GM06990 (cell line): Measurements from ENCODE around the gene VPS37D.
"Not testable (repeated sequence)": the region's sequence is repeated elsewhere in the genome, so short reads cannot be mapped to it uniquely, and the experiment has no call there.

Source experiments
- DNase-seq: peaks from one replicate; pipeline ENCODE4 v3.0.0-alpha.2; 2011; ENCODE audit not compliant: insufficient read length; ENCODE audit errors: extremely low read depth
- H3K27me3 ChIP-seq: replicated peaks from 2 replicates; pipeline ENCODE4 v1.6.0; 2011; ENCODE audit warnings: low read length; ENCODE audit not compliant: control insufficient read depth, insufficient read depth
- H3K36me3 ChIP-seq: 2 replicates; pipeline ENCODE4 v1.5.1; 2011; ENCODE audit warnings: low read length; ENCODE audit not compliant: control insufficient read depth, insufficient read depth
- H3K4me3 ChIP-seq: replicated peaks from 2 replicates; pipeline ENCODE4 v1.5.1; 2011; ENCODE audit warnings: low read depth, mild to moderate bottlenecking, control low read depth, low read length
- CTCF ChIP-seq: IDR thresholded peaks from 2 replicates; pipeline ENCODE4 v1.5.1; 2011; ENCODE audit warnings: low read length, control low read depth, mild to moderate bottlenecking, inconsistent platforms; ENCODE audit not compliant: insufficient read depth, poor library complexity, severe bottlenecking

Gene VPS37D

DNA sequence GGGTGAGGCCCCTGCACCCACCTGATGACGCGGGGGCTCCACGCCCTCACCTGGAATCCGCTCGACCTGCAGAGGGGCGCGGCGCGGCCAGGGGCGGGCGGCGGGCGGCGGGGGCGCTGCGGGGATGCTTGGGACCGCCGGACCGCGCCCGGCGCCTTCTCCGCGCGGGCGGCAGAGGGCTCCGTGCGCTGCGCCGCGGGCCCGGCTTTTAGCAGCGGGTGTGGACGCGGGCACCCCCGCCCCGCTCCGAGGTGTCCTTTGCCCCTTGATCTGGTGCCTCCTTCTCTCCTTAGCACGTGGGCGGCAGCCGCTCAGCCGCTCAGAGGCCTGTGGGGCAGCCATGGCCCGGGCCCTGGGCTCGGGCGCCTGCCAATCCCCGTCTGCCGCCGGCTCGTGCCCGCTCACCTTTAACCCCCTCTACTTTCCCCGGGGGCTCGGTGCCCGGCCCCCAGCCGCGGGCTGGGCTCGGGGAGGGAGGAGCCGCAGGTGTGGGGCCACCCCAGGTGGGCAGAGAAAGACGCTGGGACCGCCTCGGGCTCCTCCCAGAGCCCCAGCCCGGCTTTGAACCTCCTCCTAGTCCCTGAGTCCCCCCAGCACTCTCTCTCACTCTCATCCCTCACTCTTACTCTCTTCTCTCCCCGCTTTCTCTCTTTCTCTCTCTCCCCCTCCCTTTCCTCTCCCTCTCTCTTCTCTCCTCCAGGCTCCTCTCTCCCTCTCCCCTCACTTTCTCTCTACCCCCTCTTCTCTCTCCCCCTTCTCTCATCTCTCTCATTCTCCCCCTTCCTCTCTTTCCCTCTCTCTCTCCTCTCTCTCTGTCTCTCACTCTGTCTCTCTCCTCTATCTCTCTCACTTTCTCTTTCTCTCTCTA is 19.7 kb upstream of the VPS37D start:
- H3K27me3 ChIP-seq = no peaks in the 10 kb centered on the region; the same call in 1 of the 2 replicates
- H3K4me3 ChIP-seq = no peak overlapping the region; the same call in 1 of the 2 replicates

DNA sequence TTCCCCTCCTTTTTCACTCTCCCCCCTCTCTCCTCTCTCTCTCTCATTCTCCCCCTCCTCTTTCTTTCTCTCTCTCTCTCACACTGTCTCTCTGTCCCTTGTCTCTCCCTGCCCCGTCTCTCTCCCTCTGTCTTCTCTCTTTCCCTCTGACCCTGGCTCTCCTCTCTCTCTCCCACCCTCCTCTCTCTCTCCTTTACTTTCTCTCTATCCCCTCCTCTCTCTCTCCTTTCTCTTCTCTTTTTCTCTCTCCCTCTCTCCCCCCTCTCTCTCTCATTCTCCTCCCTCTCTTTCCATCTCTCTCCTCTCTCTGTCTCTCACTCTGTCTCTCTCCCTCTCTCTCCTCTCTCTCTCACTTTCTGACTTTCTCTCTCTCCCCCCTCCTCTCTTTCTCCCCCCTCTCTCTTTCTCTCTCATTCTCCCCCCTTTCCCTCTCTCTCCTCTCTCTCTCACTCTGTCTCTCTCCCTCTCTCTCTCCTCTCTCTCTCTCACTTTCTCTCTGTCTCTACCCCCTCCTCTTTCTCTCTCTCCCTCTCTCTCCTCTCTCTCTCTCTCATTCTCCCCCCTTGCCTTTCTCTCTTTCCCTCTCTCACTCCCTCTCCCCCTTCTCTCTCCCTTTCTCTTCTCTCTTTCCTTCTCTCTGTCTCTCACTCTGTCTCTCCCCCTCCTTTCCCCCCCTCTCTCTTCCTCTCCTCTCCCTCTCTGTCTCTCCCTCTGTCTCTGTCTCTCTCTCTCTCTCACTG is 18.9 kb upstream of the VPS37D start:
- Histone ChIP-seq H3K36me3 (no peaks in the 10 kb centered on the region), H3K27me3 (no peaks in the 10 kb centered on the region; the same call in 1 of the 2 replicates), H3K4me3 (no peak overlapping the region)
- no peak for DNase-seq
- no peak for TF ChIP-seq CTCF

More for the DNA sequence above, 19.7 kb upstream of the VPS37D start:
- H3K36me3 ChIP-seq = no peaks in the 10 kb centered on the region
- no peak for TF ChIP-seq CTCF
- DNase-seq = no peak

GRCh38 chr7:73649576-73649975 is 18.1 kb upstream of the VPS37D start:
- DNase-seq = no peak
- Histone ChIP-seq H3K27me3 (no peaks in the 10 kb centered on the region; the same call in 1 of the 2 replicates), H3K36me3 (no peaks in the 10 kb centered on the region), H3K4me3 (no peak overlapping the region)
- no peak for TF ChIP-seq CTCF

DNA sequence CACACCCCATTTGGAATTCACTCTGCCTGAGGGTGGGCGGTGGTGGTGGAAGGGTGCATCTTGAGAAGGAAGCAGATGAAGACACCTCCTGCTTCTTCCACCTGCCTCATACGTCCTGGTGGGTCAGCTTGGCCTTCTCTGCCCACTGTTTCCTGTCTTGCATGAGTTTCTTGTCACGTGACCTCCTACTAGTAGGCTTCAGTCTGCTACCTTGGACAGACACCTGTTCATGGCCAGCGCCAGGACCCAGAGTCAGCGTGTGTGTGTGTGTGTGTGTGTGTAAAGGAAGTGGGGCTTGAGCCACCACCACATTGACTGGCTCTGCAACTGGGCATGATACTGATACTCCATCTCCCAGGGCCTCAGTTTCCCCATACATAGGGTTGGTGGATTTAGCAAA is 17.1 kb upstream of the VPS37D start:
- DNase-seq = no peak
- H3K36me3 ChIP-seq = no peaks in the 10 kb centered on the region
- H3K4me3 ChIP-seq = no peak overlapping the region
- no peak for TF ChIP-seq CTCF
- H3K27me3 ChIP-seq = no peaks in the 10 kb centered on the region; the same call in 1 of the 2 replicates

DNA sequence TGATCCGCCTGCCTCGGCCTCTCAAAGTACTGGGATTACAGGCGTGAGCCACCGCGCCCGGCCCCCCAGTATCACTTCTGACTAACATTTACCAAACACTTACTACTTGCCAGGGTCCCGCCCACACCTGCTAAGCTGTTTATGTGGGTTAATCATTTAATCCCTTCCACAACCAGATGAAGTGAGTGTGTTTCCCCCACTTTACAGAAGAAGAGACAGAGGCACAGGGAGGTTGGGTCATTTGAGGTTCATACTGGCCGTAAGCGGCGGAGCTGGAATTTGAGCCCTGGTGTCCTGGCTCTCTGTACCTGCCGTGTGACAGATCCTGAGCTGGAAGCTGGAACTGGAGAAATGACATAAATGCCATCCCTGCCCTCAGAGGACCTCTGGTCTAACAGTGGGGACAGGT is 15.1 kb upstream of the VPS37D start:
- Histone ChIP-seq H3K4me3 (no peak overlapping the region), H3K27me3 (no peaks in the 10 kb centered on the region), H3K36me3 (no peaks in the 10 kb centered on the region)
- no peak for DNase-seq
- TF ChIP-seq CTCF = no peak

- not testable (repeated sequence) for H3K27me3 ChIP-seq, H3K4me3 ChIP-seq, H3K36me3 ChIP-seq, DNase-seq
Measured at GRCh38 chr7:73655309-73655708, 12.3 kb upstream of the VPS37D start.
